GM23248 (cell line): ENCODE measurements around the gene GINM1.

Experiments used
- EZH2 ChIP-seq: fragments of 200-600 bp; sonication (generic); IDR thresholded peaks from 2 replicates; pipeline ENCODE4 v1.6.1; 2018; ENCODE audit warnings: antibody characterized with exemption, mild to moderate bottlenecking; ENCODE audit not compliant: insufficient read depth, poor library complexity, severe bottlenecking
- EZH2phosphoT487 ChIP-seq: fragments of 200-600 bp; sonication (generic); IDR thresholded peaks from 2 replicates; pipeline ENCODE4 v1.6.1; 2018; ENCODE audit warnings: antibody characterized with exemption, moderate library complexity, mild to moderate bottlenecking, low read depth; ENCODE audit not compliant: insufficient read depth

GRCh38 chr6:149566410-149567193, 427 bp downstream of the GINM1 start:
- TF ChIP-seq EZH2phosphoT487: no peak
- TF ChIP-seq EZH2: no peak
